HepG2 (cell line): Measurements from ENCODE around the gene FAM199X. TPM values are rescaled to one million over a fixed set of nuclear protein-coding genes. Genes with fewer than 3 reads are reported as not detected.

Experiments used
- ASH2L ChIP-seq: fragments of 300-600, 200-600 bp; sonication (generic); IDR thresholded peaks from 2 replicates; pipeline ENCODE4 v1.7.0; 2017; ENCODE audit warnings: low read depth, mild to moderate bottlenecking, moderate library complexity, mixed read lengths, low read length; ENCODE audit not compliant: insufficient read length
- ELF3 ChIP-seq: IDR thresholded peaks from 2 replicates; pipeline ENCODE4 v1.6.1; 2016; ENCODE audit warnings: missing genetic modification reagents, missing compliant biosample characterization
- HNRNPH1 ChIP-seq: fragments of 200-400 bp; formaldehyde crosslinking; optimal IDR thresholded peaks from 2 replicates; pipeline ENCODE3; 2017; ENCODE audit warnings: mild to moderate bottlenecking, low read depth, low read length
- KDM6A ChIP-seq: IDR thresholded peaks from 2 replicates; pipeline ENCODE4 v1.6.1; 2016; ENCODE audit warnings: low read depth
- MAZ ChIP-seq, 2 experiments: sonication (generic) in 1 of 2; formaldehyde crosslinking in 1 of 2; IDR thresholded peaks; 2 replicates each; pipeline versions ENCODE4 v1.5.0 to v1.6.1; 2012 to 2020; ENCODE audit warnings: low read depth in 2 of 2, mild to moderate bottlenecking in 2 of 2, borderline replicate concordance in 1 of 2, improper control_type of control experiment in 1 of 2, low read length in 1 of 2, missing genetic modification reagents in 1 of 2, moderate library complexity in 1 of 2
- POLR2G ChIP-seq: fragments of 200-400 bp; formaldehyde crosslinking; IDR thresholded peaks from 2 replicates; pipeline ENCODE4 v1.6.1; 2018; ENCODE audit warnings: mild to moderate bottlenecking, low read depth, low read length, moderate library complexity
- SP4 ChIP-seq: sonication (generic); formaldehyde crosslinking; IDR thresholded peaks from 2 replicates; pipeline ENCODE4 v1.8.1; 2023; ENCODE audit warnings: mild to moderate bottlenecking, missing genetic modification reagents
- TGIF2 ChIP-seq: IDR thresholded peaks from 2 replicates; pipeline ENCODE4 v1.6.1; 2016; ENCODE audit warnings: control low read depth, missing compliant biosample characterization
- THAP11 ChIP-seq: IDR thresholded peaks from 2 replicates; pipeline ENCODE4 v1.6.1; 2016; ENCODE audit warnings: missing biosample characterization, missing genetic modification reagents
- XRCC5 ChIP-seq: fragments of 200-400 bp; formaldehyde crosslinking; optimal IDR thresholded peaks from 2 replicates; pipeline ENCODE3; 2017; ENCODE audit warnings: mild to moderate bottlenecking, low read length
- ZFX ChIP-seq: sonication (generic); formaldehyde crosslinking; IDR thresholded peaks from 2 replicates; pipeline ENCODE4 v1.4.0; 2020; ENCODE audit warnings: mild to moderate bottlenecking, low read depth, missing genetic modification reagents, moderate library complexity
- ZFY ChIP-seq: sonication (generic); formaldehyde crosslinking; IDR thresholded peaks from 2 replicates; pipeline ENCODE4 v1.4.0; 2020; ENCODE audit warnings: missing genetic modification reagents
- ZKSCAN5 ChIP-seq: sonication (generic); formaldehyde crosslinking; IDR thresholded peaks from 2 replicates; pipeline ENCODE4 v1.5.1; 2020; ENCODE audit warnings: mild to moderate bottlenecking, missing genetic modification reagents
- ZNF652 ChIP-seq: IDR thresholded peaks from 2 replicates; pipeline ENCODE4 v1.6.1; 2016; ENCODE audit warnings: low read depth, borderline replicate concordance
- ZNF674 ChIP-seq: sonication (generic); formaldehyde crosslinking; IDR thresholded peaks from 2 replicates; pipeline ENCODE4 v1.5.0; 2020; ENCODE audit warnings: low read depth, mild to moderate bottlenecking, missing genetic modification reagents
- ZNF678 ChIP-seq: sonication (generic); formaldehyde crosslinking; IDR thresholded peaks from 2 replicates; pipeline ENCODE4 v1.4.0; 2020; ENCODE audit warnings: mild to moderate bottlenecking, missing genetic modification reagents
- ZNF841 ChIP-seq: sonication (generic); formaldehyde crosslinking; IDR thresholded peaks from 2 replicates; pipeline ENCODE4 v1.8.1; 2023; ENCODE audit warnings: missing genetic modification reagents, borderline replicate concordance
- polyA plus RNA-seq, 8 experiments: library from polyadenylated mRNA; depleted of rRNA in 3 of 8; stranded (reverse) in 7 of 8; unstranded in 1 of 8; fragments of >200 nt; fragmentation: Illumina TruSeq in 4 of 8; extraction: Trizol in 4 of 8; gene quantifications; 2 replicates each; pipeline versions ENCODE4 v1.2.1 to v1.2.3, GENCODE V29; 2011 to 2016; ENCODE audit warnings: low read depth in 4 of 8, missing spikeins in 1 of 8, mixed read lengths in 1 of 8; ENCODE audit not compliant: insufficient read depth in 1 of 8
- total RNA-seq, 5 experiments: library from RNA; depleted of rRNA; stranded (reverse); fragments of >200 nt; fragmentation: Illumina TruSeq; extraction: Trizol; gene quantifications; 2 replicates each; pipeline ENCODE4 v1.2.3, GENCODE V29; 2016; ENCODE audit warnings: low read depth in 1 of 5
- TF ChIP-seq, protein P1 (sequence below): sonication (generic); formaldehyde crosslinking; IDR thresholded peaks from 2 replicates; pipeline ENCODE4 v1.5.0; 2020; ENCODE audit warnings: mild to moderate bottlenecking, missing genetic modification reagents
- TF ChIP-seq, protein P2 (sequence below): sonication (generic); formaldehyde crosslinking; IDR thresholded peaks from 2 replicates; pipeline ENCODE4 v1.4.0; 2020; ENCODE audit warnings: missing genetic modification reagents, borderline replicate concordance
- TF ChIP-seq, protein P3 (sequence below), 2 experiments: sonication (generic) in 1 of 2; formaldehyde crosslinking in 1 of 2; IDR thresholded peaks; 2 replicates each; pipeline versions ENCODE4 v1.4.0 to v1.6.1; 2018 to 2020; ENCODE audit warnings: missing genetic modification reagents in 2 of 2, borderline replicate concordance in 1 of 2, low read depth in 1 of 2, mild to moderate bottlenecking in 1 of 2, missing biosample characterization in 1 of 2
- TF ChIP-seq, protein P4 (sequence below): sonication (generic); formaldehyde crosslinking; IDR thresholded peaks from 2 replicates; pipeline ENCODE4 v1.9.0; 2021; ENCODE audit warnings: missing genetic modification reagents, borderline replicate concordance

The FAM199X gene
- total and polyA plus RNA-seq, 2 of the 13 experiments (the other 11 are each of a cell fraction or from before 2014, with no cell fraction given) = 5.1 to 18.0 TPM

DNA sequence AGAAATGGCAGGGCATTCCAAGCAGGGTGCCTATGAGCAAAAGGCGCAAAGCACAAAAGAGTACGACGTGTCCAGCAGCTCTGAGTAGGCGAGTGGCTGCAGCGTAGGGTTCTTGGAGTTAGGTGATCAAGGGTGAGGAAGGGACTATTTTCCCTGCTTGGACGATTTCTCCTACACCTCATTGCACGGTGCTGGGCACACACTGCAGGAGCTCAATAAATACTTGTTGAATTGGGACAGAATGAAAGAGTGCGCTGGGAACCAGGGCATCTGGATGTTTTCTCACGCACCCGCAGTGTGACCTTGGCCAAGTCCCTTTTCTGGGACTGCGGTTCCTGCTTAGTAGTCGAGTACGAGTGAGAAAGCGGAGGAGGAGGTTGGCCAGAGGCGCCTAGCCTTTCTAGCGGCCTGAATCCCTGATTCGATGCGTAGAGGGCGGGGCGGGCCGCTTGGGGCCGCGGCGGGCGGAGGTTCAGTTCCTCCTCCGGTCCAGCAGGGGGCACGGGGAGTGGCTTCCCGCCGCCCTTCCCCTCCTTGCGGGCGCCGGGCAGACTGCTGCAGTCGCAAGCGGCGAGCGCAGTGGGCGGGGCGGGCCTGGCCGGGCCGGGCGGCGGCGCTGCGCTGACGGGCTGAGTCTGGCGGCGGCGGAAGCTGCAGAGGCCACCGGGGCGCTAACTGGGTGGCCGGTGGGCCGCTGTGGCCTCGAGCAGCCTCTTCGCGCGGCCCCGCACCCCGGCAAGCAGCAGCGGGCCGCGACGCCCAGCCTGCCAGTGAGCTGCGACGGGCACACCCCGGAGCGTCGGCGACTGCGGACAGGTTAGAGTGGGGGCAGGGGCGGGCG lies at the start of gene FAM199X (continued):
- TF ChIP-seq, protein P1, sequence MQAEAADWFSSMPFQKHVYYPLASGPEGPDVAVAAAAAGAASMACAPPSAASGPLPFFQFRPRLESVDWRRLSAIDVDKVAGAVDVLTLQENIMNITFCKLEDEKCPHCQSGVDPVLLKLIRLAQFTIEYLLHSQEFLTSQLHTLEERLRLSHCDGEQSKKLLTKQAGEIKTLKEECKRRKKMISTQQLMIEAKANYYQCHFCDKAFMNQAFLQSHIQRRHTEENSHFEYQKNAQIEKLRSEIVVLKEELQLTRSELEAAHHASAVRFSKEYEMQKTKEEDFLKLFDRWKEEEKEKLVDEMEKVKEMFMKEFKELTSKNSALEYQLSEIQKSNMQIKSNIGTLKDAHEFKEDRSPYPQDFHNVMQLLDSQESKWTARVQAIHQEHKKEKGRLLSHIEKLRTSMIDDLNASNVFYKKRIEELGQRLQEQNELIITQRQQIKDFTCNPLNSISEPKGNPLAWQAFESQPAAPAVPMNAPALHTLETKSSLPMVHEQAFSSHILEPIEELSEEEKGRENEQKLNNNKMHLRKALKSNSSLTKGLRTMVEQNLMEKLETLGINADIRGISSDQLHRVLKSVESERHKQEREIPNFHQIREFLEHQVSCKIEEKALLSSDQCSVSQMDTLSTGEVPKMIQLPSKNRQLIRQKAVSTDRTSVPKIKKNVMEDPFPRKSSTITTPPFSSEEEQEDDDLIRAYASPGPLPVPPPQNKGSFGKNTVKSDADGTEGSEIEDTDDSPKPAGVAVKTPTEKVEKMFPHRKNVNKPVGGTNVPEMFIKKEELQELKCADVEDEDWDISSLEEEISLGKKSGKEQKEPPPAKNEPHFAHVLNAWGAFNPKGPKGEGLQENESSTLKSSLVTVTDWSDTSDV (CRISPR knock-in tag) = no peak
- peak; percentile 62 for TF ChIP-seq XRCC5
- TF ChIP-seq TGIF2 (CRISPR knock-in tag) = no peak
- TF ChIP-seq SP4 (CRISPR knock-in tag) = peak; percentile 22; the same call in 1 of the 2 replicates
- TF ChIP-seq ZNF841 (CRISPR knock-in tag) = 0 out of 2 replicates have a peak, but pooled peaks have one; percentile 46
- TF ChIP-seq, protein P2, sequence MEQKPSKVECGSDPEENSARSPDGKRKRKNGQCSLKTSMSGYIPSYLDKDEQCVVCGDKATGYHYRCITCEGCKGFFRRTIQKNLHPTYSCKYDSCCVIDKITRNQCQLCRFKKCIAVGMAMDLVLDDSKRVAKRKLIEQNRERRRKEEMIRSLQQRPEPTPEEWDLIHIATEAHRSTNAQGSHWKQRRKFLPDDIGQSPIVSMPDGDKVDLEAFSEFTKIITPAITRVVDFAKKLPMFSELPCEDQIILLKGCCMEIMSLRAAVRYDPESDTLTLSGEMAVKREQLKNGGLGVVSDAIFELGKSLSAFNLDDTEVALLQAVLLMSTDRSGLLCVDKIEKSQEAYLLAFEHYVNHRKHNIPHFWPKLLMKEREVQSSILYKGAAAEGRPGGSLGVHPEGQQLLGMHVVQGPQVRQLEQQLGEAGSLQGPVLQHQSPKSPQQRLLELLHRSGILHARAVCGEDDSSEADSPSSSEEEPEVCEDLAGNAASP (CRISPR knock-in tag) = no peak
- TF ChIP-seq HNRNPH1 = no peak
- peak; percentile 69; the same call in 1 of the 2 replicates for TF ChIP-seq ZFX (CRISPR knock-in tag)
- no peak for TF ChIP-seq ZKSCAN5 (CRISPR knock-in tag)
- peak; percentile 26; the same call in 1 of the 2 replicates for TF ChIP-seq ZNF652 (CRISPR knock-in tag)
- TF ChIP-seq, protein P3, sequence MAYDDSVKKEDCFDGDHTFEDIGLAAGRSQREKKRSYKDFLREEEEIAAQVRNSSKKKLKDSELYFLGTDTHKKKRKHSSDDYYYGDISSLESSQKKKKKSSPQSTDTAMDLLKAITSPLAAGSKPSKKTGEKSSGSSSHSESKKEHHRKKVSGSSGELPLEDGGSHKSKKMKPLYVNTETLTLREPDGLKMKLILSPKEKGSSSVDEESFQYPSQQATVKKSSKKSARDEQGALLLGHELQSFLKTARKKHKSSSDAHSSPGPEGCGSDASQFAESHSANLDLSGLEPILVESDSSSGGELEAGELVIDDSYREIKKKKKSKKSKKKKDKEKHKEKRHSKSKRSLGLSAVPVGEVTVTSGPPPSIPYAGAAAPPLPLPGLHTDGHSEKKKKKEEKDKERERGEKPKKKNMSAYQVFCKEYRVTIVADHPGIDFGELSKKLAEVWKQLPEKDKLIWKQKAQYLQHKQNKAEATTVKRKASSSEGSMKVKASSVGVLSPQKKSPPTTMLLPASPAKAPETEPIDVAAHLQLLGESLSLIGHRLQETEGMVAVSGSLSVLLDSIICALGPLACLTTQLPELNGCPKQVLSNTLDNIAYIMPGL (CRISPR knock-in tag; IDR thresholded peaks at IDR 0.05; ENCODE audit: borderline replicate concordance in 1 of 2, low read depth in 1 of 2) = peak; percentile 69 to 71
- no peak for TF ChIP-seq MAZ (IDR thresholded peaks at IDR 0.05; ENCODE audit: borderline replicate concordance, low read depth, low read length)
- 0 out of 2 replicates have a peak, but pooled peaks have one; percentile 63 for TF ChIP-seq MAZ (CRISPR knock-in tag; IDR thresholded peaks at IDR 0.05; ENCODE audit: low read depth)
- TF ChIP-seq, protein P4, sequence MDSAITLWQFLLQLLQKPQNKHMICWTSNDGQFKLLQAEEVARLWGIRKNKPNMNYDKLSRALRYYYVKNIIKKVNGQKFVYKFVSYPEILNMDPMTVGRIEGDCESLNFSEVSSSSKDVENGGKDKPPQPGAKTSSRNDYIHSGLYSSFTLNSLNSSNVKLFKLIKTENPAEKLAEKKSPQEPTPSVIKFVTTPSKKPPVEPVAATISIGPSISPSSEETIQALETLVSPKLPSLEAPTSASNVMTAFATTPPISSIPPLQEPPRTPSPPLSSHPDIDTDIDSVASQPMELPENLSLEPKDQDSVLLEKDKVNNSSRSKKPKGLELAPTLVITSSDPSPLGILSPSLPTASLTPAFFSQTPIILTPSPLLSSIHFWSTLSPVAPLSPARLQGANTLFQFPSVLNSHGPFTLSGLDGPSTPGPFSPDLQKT (CRISPR knock-in tag) = no peak
- no peak for TF ChIP-seq ZNF678 (CRISPR knock-in tag)
- 0 out of 2 replicates have a peak, but pooled peaks have one; percentile 9 for TF ChIP-seq ELF3 (CRISPR knock-in tag)
- TF ChIP-seq ZNF674 (CRISPR knock-in tag) = no peak
- TF ChIP-seq ASH2L = peak; percentile 62
- TF ChIP-seq THAP11 (CRISPR knock-in tag) = peak; percentile 62; the same call in 1 of the 2 replicates
- 0 out of 2 replicates have a peak, but pooled peaks have one; percentile 22 for TF ChIP-seq KDM6A (CRISPR knock-in tag)
- TF ChIP-seq ZFY (CRISPR knock-in tag) = peak; percentile 86
- TF ChIP-seq POLR2G = peak; percentile 77
